ENCODE results near the gene RBM3. TPM values are rescaled to one million over a fixed set of nuclear protein-coding genes. Genes with fewer than 3 reads are reported as not detected.
A peak's percentile ranks its signal among the peaks of the same experiment; 100 is the strongest.
"Not testable (repeated sequence)": the region's sequence is repeated elsewhere in the genome, so short reads cannot be mapped to it uniquely, and the experiment has no call there.

The RBM3 gene
- total and polyA plus RNA-seq, 7 donors = 15.9 to 206 (median 68.9) TPM

GRCh38 chrX:48540028-48540375 lies 34.3 kb upstream of the RBM3 start:
- Histone ChIP-seq H3K4me1 (no peaks in the 10 kb centered on the region), H3K36me3 (ENCODE audit: insufficient read depth in 1 of 2, low read depth in 1 of 2) (peaks cover 0 to 30% of the 10 kb centered on the region in 2 donors), H3K9me3 (no peaks in the 10 kb centered on the region), H3K27me3 (ENCODE audit: insufficient read depth in 3 of 3, low read length in 2 of 3) (no peaks in the 10 kb centered on the region), H3K27ac (peak overlapping the region; percentile 89), H3K4me3 (peak overlapping the region; percentile 82)
- WGBS, 3 donors = 6 to 40% (median 10%) methylated on average over 7 to 12 of the region's 12 CpGs
- DNase-seq (no peak), ATAC-seq (peak; percentile 45 to 61 (median 50))
- TF ChIP-seq CTCF (IDR thresholded peaks at IDR 0.05) = no peak
- intact Hi-C loops (cut with DNase I) = no loop called here

GRCh38 chrX:48540480-48540879 lies 33.8 kb upstream of the RBM3 start:
- H3K4me3 ChIP-seq = peak overlapping the region; percentile 82
- WGBS, 3 donors = 81 to 97% (median 91%) methylated on average over 5 to 7 of the region's 7 CpGs
- no peak for ATAC-seq

DNA sequence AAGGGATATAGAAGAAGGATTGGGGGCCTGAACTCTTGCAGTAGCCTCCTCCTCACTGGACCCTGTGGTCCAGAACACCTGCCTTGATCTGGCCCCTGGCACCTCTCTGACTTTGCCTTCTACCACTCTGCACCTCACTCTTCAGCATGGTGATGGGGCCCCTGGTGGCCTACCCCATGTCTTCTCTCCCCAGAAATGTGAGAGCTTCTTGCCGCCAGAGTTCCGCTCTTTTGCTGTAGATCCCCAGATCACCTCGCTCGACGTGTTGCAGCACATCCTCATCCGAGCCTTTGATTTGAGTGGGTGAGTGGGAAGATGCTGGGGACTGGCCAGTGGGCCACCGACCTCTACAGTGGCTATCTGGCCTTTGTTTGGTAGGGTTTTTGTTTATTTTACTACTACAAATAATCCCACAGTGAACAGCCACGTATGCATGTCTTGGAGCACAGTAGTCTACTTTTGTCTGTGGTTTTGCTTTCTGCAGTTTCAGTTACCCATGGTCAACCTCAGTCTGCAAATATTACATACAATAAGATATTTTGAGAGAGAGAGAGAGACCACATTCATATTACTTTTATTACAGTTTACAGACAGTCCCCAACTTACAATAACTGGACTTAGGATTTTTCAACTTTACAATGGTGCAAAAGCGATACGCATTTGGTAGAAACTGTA lies 33.0 kb upstream of the RBM3 start:
- intact Hi-C loops (cut with DNase I) = no loop called here
- peaks cover 0 to 40% of the 10 kb centered on the region in 2 donors for H3K36me3 ChIP-seq (ENCODE audit: insufficient read depth in 1 of 2, low read depth in 1 of 2)
- no peak for ATAC-seq
- WGBS, 3 donors = 80 to 86% (median 85%) methylated on average over 10 of the region's 10 CpGs
- no peaks in the 10 kb centered on the region for H3K27me3 ChIP-seq (ENCODE audit: insufficient read depth in 3 of 3, low read length in 2 of 3)
- no peak for DNase-seq
- H3K9me3 ChIP-seq = no peaks in the 10 kb centered on the region
- TF ChIP-seq CTCF (IDR thresholded peaks at IDR 0.05) = no peak
- no peaks in the 10 kb centered on the region for H3K4me1 ChIP-seq
- H3K4me3 ChIP-seq = no peak overlapping the region
- H3K27ac ChIP-seq = no peak overlapping the region

More at GRCh38 chrX:48540480-48540879, 33.8 kb upstream of the RBM3 start:
- peak overlapping the region; percentile 89 for H3K27ac ChIP-seq
- H3K36me3 ChIP-seq (ENCODE audit: insufficient read depth in 1 of 2, low read depth in 1 of 2) = peaks cover 0 to 34% of the 10 kb centered on the region in 2 donors
- intact Hi-C loops (cut with DNase I) = no loop called here
- H3K9me3 ChIP-seq = no peaks in the 10 kb centered on the region
- DNase-seq = no peak
- H3K27me3 ChIP-seq (ENCODE audit: insufficient read depth in 3 of 3, low read length in 2 of 3) = no peaks in the 10 kb centered on the region
- H3K4me1 ChIP-seq = no peaks in the 10 kb centered on the region
- TF ChIP-seq CTCF (IDR thresholded peaks at IDR 0.05) = no peak

GRCh38 chrX:48548871-48549270 lies 25.4 kb upstream of the RBM3 start:
- no peak for ATAC-seq
- no peak for TF ChIP-seq CTCF (IDR thresholded peaks at IDR 0.05)
- Histone ChIP-seq H3K4me1 (no peaks in the 10 kb centered on the region), H3K27ac (no peak overlapping the region), H3K4me3 (no peak overlapping the region), H3K27me3 (ENCODE audit: insufficient read depth in 3 of 3, low read length in 2 of 3) (no peaks in the 10 kb centered on the region), H3K36me3 (ENCODE audit: insufficient read depth in 1 of 2, low read depth in 1 of 2) (peaks cover 0 to 42% of the 10 kb centered on the region in 2 donors), H3K9me3 (no peaks in the 10 kb centered on the region)
- no peak for DNase-seq
- 89 to 98% (median 95%) methylated on average over 3 of the region's 3 CpGs for WGBS, 3 donors
- intact Hi-C loops (cut with DNase I) = no loop called here

DNA sequence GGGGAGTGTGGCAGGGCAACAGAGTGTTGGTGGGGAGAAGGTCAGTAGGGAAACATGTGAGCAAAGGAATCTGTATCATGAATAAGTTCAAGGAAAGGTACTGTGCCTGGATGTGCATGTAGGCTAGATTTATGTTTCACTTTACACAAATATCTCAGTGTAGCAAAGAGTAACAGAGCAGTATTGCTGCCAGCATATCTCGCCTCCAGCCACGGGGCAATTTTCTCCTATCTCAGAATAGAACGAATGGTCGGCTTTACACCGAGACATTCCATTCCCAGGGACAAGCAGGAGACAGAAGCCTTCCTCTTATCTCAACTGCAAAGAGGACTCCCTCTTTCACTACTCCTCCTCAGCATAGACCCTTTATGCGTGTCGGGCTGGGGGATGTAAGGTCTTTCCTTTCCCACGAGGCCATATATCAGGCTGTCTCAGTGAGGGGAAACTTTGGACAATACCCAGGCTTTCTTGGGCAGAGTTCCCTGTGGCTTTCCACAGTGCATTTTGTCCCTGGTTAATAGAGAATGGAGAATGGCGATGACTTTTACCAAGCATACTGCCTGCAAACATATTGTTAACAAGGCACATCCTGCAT lies 18.5 kb upstream of the RBM3 start:
- H3K27me3 ChIP-seq (ENCODE audit: insufficient read depth in 3 of 3, low read length in 2 of 3); H3K4me1 ChIP-seq; intact Hi-C loops (cut with DNase I); DNase-seq; ATAC-seq; H3K9me3 ChIP-seq; H3K4me3 ChIP-seq; H3K27ac ChIP-seq: not testable (repeated sequence)
- peaks cover 7 to 51% of the 10 kb centered on the region in 2 donors for H3K36me3 ChIP-seq (ENCODE audit: insufficient read depth in 1 of 2, low read depth in 1 of 2)
- 82 to 90% (median 89%) methylated on average over 9 of the region's 9 CpGs for WGBS, 3 donors
